HG03139 (cell line): ENCODE measurements around the gene NAT16.

ENCODE experiments used
- ATAC-seq: cut with Tn5 transposase; IDR thresholded peaks from one replicate; pipeline ENCODE4 v1.9.1; 2021; ENCODE audit not compliant: unreplicated experiment

NAT16 gene

GRCh38 chr7:101172005-101172853 lies 7.9 kb downstream of the NAT16 start:
- ATAC-seq = no peak

GRCh38 chr7:101171442-101171837 lies 8.7 kb downstream of the NAT16 start:
- ATAC-seq = no peak

DNA sequence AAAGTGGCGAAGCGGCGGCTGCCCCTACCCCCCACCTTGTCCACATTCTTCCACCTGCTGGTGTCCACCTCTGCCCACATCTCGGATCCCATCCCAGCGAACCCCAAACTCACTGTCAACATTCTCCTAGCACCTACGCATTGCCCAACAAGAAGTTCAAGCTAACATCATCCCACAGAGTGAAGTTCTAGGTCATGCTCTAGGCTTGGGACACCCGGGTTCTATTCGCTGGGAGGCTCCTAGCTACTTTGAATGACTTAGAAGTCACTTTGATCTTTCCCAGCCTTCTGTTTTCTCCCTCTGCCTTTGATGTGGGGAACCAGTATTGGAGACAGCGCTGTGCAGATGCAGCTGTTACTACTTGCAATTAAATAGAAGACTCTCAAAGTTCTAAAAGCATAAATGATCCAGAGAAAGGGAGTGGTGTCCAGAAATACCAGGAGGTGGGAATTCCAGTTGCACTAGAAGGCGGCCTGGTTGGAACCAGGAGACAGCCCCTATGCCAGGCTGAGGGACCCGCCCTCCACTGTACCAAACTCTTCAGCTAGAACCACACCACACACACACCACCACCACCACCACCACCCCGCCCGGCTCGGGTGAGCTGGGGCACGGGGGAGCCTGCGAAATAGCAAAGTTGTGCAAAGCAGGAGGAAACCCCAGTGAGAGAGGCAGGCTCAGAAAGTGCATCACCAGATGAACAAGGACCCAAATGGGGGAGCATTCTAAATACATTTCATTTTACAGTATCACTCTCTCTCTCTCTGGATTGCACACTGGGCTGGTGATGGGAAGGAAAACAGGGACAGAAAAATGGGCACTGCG lies 9.3 kb downstream of the NAT16 start:
- ATAC-seq = no peak

DNA sequence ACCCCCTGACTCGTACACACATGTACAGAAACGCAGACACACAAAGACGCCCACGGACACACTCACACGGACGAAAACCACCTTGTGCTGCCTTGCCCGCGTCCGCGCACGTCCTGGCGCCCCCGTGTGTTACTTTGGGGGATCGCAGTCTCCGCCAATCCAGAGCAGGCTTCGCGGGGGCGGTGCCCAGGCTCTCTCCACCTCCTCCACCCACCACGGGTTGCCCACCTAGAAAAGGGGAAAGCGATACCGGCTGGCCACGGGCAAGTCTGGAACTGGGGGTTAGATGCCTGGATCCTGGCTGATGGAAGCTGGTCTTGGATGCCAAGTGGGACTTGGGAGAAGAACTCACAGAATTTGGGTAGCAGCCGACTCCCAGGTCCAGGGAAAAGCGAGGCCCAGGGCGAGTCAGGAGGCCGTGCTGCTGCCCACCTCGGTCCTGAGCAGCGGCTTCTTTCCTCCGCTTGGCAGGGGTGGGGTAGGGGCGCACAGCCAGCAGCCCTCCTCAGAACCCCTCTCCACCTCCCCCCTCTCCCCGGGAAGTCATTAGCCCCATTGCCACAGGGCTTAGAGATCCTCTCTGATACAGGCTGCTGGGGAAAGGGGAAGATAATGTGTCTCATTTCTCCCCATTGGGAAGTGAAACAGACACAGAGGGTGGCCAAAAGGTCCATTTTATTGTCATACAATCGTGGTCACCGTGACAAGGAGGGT lies 10.1 kb downstream of the NAT16 start:
- no peak for ATAC-seq

DNA sequence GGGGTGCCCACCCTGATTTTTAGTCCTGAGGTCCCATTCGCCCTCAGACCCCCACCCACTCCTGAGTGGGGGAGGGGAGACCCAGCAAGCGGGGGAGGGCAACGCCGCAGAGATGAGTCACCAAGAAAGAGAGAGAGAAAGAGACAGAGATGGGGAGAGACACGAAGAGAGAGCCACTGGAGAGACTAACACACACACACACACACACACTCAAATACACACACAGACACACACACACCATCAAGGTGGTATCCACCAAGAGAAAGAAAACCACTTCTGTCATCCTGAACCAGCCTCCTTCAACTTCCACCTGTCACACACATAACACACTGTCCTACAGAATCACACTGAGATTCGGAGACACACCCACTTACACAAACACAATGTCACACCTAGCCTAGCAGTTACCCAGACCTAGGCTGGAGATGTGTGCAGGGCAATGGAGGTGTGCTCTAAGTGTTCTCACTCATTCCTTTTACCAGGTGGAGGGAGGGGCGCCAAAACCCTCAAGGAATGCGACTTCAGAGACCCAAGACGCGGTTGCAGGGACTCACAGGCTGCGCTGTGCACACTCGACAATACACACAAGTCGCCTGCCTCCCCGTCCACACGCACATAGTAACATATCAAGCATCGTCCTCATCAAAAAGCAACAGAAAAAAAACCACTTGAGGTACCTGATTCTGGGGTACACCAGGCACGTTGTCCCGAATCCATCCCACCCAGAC lies 10.8 kb downstream of the NAT16 start:
- no peak for ATAC-seq

- no peak for ATAC-seq
Measured at GRCh38 chr7:101168412-101169049, 11.6 kb downstream of the NAT16 start.

GRCh38 chr7:101167645-101168411 lies 12.3 kb downstream of the NAT16 start:
- no peak for ATAC-seq

DNA sequence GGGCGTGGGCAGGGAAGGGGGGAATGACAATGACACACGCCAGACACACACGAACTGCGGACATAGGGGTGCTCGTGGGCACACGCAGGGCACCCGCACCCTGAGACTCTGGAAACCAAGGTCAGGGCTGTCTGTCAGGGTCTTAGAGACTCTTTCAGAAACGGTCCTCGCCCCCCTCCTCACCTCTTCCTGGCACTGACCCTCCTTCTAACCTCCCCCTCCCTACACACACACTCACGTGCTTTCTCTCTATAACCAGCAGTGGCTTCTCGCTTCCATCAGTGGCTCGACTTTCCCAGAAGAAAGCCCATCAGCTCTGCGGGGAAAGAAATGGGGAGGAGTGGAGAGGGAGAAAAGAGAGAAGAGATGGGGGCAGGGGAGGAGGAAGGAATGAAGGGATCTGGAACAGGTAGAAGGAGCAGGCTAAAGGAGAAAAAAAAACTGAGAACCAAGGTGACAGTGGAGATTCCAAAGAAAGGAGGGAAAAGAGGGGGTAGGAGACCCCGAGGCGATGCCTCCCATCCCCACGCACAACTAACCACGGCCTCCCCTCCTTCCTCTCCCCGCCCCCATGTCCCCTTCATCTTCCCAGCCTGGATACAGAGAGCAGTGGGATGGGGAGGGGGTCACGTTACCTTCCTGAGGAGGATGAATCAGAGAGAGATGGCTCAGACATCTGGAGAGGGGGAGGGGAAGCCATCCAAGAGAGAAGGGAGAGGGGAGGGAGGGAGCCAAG lies 13.0 kb downstream of the NAT16 start:
- no peak for ATAC-seq

DNA sequence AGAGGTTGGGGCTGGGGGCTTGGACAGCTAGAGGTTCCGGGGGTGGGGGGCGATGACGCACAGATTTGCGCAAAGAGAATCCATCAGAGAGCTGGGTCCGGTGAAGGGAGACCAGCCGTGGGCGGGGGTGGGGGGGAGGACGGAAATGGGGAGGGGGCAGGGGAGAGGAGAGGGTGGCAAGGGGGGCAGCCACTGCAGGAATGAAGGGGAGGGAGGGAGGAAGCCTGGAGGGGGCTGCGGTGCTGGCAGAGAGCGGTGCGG lies 13.5 kb downstream of the NAT16 start:
- no peak for ATAC-seq

DNA sequence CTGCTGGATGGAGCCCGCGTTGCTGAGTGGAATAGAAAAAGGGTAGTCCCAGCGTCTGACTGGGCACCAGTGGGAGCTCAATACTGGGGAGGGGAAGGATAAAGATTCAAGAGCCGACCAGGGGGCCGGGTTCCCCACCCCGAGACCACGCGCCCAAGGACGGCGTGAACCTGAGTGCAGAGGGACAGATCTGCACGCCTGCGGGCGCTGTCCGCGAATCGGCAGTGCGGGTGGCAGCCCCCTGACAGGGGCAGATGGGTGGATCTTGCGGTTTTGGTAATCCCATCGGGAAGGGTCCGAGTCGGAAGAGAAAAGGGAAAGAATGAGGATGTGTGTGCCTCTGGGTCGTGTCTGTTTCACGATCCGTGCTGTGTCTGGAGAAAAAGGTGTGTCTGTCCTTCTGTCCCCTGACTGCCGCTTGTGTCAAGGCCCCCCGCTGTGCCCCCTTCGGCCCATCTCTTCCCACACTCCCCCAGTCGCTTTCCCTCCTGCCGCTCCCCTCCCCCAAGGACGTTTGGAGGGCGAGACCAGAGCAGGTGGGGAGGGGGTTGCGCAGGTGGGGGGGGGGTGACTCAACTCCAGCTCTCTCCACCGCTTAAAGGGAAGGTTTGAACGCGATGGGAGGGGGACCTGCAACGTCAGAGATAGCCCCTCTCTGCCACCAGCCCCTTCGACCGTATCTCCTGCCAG lies 14.0 kb downstream of the NAT16 start:
- ATAC-seq = no peak

DNA sequence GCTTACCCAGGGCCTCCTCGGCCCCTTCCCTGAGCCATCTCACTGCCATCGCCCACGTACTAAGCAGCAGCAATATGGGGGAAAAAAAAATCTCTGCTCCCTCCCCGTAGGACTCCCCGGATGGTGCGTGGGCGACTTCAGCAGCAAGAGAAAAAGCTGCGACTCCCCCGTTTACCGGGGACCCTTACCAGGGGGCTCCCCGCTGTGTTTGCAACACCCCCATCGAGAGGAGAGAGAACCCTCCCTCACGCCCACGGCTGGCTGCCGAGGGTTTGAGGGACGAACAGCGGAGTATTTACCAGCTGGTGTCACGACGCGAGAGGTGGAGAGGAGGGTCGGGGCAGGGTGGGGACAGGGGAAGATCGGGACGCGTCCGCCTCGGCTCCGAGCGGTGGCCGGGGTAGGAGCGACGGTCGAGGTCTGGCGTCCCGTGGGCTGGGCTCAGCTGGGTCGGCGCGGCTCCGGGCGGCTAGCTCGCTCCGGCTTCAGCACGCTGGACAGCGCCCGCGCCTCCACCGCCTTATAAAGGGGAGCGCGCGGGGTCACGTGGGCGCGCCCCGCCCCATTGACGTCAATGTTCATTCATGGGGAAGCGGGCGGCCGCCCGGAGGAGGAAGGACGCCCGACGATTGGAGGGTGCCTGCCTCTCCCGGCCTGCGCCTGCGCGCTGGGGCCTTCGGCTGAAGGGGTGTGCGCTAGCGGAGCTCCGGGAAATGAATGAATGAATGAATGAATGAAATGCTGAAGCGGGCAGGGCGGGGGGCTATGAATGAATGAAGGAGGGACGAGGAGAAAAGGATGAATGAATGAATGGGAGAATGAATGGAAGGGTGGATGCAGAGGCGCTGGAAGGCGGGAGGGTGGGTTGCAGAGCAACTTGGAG lies 14.8 kb downstream of the NAT16 start, which contains the start of gene VGF:
TSS of gene VGF (minus strand) at position 495 of the 883 bp plus-strand sequence. CDS start 726 bp downstream, outside the sequence.
- ATAC-seq = peak; percentile 66

DNA sequence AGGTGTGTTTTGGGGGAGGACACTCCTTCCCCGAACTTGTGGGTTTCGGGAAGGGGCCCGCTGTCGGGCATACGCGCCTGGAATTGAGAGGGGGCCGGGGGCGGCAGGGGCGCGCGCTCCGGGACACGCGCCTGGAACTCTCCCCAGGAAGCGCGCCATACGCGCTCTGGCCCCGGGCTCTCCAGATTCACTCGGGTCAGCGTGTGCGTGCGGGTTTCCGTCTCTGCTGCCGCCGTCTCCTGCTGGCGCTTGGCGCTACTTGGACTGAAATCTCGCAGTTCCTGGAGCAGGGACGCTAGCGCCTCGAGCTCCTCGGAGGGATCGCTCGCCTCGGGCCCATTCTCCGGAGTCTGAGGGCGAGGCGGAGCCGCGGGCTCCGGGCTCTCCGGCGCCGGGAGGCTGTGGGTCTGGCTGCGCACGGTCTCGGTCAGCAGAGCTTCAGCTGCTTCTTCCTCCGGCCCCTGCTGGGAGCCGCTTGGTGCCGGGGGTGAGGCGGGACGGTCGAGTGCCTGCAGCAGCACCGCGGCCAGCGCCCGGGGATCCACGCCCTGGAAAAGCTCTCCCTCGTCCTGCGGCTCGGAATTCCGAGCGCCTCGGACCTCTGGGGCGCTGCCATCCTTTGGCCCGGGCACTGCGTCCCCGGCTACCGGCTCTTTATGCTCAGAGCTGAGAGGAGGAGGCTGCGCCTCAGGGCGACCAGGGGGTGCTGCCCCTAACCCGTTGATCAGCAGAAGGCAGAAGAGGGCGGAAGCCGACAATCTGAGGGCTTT lies 15.8 kb downstream of the NAT16 start:
- no peak for ATAC-seq

- no peak for ATAC-seq
Measured at GRCh38 chr7:101163279-101164070, 16.6 kb downstream of the NAT16 start.

- no peak for ATAC-seq
Measured at GRCh38 chr7:101162551-101163278, 17.4 kb downstream of the NAT16 start.
